Measurements from ENCODE around the gene TMTC1. TPM values are rescaled to one million over a fixed set of nuclear protein-coding genes. Genes with fewer than 3 reads are reported as not detected.

Gene TMTC1
- polyA plus RNA-seq, 1 of the 3 experiments (the other 2 are of a cell fraction): 0.13 TPM

DNA sequence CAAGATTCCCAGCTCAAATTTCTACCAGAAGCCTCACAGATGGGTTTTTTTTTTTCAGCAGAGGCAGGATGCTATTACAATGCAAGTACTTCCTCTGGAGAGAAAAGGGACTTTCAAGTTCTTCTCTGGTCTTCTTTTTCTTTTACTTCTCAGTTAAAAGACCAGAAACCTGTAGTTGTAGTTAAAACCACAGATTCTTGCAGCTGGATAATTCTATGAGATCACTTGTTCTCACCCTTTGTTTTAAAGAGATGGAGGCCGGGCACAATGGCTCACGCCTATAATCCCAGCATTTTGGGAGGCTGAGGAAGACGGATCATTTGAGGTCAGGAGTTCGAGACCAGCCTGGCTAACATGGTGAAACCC, 238.7 kb downstream of the TMTC1 start:
- Histone ChIP-seq H3K4me2 (no peak overlapping the region), H2AFZ (ENCODE audit: low read depth) (no peak overlapping the region), H3K27ac (ENCODE audit: low read depth in 2 of 2, low read length in 1 of 2) (no peak overlapping the region), H3K36me3 (replicated peaks in 1 of 2; ENCODE audit: control insufficient read depth in 1 of 2, insufficient read depth in 2 of 2, low read length in 1 of 2) (no peaks in the 10 kb centered on the region), H3K4me3 (ENCODE audit: low read depth in 2 of 2, low read length in 1 of 2) (no peak overlapping the region), H4K20me1 (ENCODE audit: insufficient read depth) (no peaks in the 10 kb centered on the region), H3K79me2 (ENCODE audit: insufficient read depth) (no peaks in the 10 kb centered on the region), H3K9ac (no peak overlapping the region), H3K9me3 (no peaks in the 10 kb centered on the region), H3F3A (replicated peaks; ENCODE audit: insufficient read depth) (no peaks in the 10 kb centered on the region), H3K27me3 (ENCODE audit: insufficient read depth) (no peaks in the 10 kb centered on the region), H3K9me2 (no peaks in the 10 kb centered on the region), H3K4me1 (ENCODE audit: control insufficient read depth in 1 of 2, insufficient read depth in 2 of 2, low read depth in 1 of 2, low read length in 1 of 2) (no peaks in the 10 kb centered on the region)
- TF ChIP-seq FOXM1 (IDR thresholded peaks at IDR 0.05; ENCODE audit: low read depth) (no peak), ELF1 (IDR thresholded peaks at IDR 0.05) (no peak), RAD21 (IDR thresholded peaks at IDR 0.05; ENCODE audit: low read length) (no peak)
- DNase-seq: no peak
- WGBS (ENCODE audit: low lambda C conversion rate): 62% methylated on average over 4 of the region's 4 CpGs
- ChIA-PET CTCF (interaction anchor here (1.0 kb wide), 1 partner anchor 25 kb away, joined by 3 read pairs; no protein-coding TSS in a partner anchor), POLR2A (no interaction called here)

DNA sequence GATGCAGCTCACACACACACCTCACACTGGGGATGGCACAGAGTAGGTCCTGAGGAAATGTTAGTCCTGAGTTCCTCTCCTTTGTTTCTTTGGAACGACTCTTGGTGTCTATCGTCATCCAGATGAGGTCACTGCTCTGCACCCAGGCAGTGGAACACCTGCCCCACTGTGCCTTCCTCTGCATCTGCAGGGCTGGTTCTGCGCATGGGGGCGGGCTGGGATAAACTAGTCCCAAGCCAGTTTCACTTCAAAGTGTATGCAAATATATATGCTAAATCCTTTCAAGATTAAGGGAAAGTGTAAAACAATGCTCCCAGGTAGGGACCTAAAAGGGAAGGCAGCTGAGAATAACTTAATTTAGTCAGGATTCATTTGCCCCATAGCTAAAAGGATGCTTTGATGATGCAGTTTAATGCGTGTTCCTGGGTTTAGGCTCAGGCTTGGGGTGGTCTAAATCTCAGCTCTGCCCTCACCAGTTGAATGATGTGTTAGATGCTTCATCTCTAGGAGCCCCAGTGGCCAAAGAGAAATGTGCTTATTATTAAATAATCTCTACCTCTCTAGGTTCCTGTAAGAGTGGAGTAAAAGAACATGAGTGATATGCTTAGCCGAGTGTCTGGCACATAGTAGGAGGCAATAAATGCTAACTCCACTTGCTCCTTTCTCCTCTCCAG, 239.2 kb downstream of the TMTC1 start:
- POLR2A ChIA-PET: no interaction called here
- H4K20me1 ChIP-seq (ENCODE audit: insufficient read depth): no peaks in the 10 kb centered on the region
- no peaks in the 10 kb centered on the region for H3K9me3 ChIP-seq
- no peak overlapping the region for H3K9ac ChIP-seq
- no peak overlapping the region for H3K4me2 ChIP-seq
- DNase-seq: no peak
- CTCF ChIA-PET: interaction anchor here (1.0 kb wide), 1 partner anchor 25 kb away, joined by 3 read pairs; no protein-coding TSS in a partner anchor
- TF ChIP-seq, protein P1, sequence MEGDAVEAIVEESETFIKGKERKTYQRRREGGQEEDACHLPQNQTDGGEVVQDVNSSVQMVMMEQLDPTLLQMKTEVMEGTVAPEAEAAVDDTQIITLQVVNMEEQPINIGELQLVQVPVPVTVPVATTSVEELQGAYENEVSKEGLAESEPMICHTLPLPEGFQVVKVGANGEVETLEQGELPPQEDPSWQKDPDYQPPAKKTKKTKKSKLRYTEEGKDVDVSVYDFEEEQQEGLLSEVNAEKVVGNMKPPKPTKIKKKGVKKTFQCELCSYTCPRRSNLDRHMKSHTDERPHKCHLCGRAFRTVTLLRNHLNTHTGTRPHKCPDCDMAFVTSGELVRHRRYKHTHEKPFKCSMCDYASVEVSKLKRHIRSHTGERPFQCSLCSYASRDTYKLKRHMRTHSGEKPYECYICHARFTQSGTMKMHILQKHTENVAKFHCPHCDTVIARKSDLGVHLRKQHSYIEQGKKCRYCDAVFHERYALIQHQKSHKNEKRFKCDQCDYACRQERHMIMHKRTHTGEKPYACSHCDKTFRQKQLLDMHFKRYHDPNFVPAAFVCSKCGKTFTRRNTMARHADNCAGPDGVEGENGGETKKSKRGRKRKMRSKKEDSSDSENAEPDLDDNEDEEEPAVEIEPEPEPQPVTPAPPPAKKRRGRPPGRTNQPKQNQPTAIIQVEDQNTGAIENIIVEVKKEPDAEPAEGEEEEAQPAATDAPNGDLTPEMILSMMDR (IDR thresholded peaks at IDR 0.05): no peak
- TF ChIP-seq, protein P2, sequence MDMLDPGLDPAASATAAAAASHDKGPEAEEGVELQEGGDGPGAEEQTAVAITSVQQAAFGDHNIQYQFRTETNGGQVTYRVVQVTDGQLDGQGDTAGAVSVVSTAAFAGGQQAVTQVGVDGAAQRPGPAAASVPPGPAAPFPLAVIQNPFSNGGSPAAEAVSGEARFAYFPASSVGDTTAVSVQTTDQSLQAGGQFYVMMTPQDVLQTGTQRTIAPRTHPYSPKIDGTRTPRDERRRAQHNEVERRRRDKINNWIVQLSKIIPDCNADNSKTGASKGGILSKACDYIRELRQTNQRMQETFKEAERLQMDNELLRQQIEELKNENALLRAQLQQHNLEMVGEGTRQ (IDR thresholded peaks at IDR 0.05; ENCODE audit: borderline replicate concordance, low read depth, low read length): no peak
- TF ChIP-seq, protein P3, sequence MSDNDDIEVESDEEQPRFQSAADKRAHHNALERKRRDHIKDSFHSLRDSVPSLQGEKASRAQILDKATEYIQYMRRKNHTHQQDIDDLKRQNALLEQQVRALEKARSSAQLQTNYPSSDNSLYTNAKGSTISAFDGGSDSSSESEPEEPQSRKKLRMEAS (IDR thresholded peaks at IDR 0.05; ENCODE audit: low read depth): no peak
- TF ChIP-seq, protein P4, sequence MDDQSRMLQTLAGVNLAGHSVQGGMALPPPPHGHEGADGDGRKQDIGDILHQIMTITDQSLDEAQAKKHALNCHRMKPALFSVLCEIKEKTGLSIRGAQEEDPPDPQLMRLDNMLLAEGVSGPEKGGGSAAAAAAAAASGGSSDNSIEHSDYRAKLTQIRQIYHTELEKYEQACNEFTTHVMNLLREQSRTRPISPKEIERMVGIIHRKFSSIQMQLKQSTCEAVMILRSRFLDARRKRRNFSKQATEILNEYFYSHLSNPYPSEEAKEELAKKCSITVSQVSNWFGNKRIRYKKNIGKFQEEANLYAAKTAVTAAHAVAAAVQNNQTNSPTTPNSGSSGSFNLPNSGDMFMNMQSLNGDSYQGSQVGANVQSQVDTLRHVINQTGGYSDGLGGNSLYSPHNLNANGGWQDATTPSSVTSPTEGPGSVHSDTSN (IDR thresholded peaks at IDR 0.05): no peak
- no peak for TF ChIP-seq TCF12 (IDR thresholded peaks at IDR 0.05)
- TF ChIP-seq, protein P5, sequence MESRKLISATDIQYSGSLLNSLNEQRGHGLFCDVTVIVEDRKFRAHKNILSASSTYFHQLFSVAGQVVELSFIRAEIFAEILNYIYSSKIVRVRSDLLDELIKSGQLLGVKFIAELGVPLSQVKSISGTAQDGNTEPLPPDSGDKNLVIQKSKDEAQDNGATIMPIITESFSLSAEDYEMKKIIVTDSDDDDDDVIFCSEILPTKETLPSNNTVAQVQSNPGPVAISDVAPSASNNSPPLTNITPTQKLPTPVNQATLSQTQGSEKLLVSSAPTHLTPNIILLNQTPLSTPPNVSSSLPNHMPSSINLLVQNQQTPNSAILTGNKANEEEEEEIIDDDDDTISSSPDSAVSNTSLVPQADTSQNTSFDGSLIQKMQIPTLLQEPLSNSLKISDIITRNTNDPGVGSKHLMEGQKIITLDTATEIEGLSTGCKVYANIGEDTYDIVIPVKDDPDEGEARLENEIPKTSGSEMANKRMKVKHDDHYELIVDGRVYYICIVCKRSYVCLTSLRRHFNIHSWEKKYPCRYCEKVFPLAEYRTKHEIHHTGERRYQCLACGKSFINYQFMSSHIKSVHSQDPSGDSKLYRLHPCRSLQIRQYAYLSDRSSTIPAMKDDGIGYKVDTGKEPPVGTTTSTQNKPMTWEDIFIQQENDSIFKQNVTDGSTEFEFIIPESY (IDR thresholded peaks at IDR 0.05; ENCODE audit: borderline replicate concordance, low read depth): no peak
- TF ChIP-seq, protein P6, sequence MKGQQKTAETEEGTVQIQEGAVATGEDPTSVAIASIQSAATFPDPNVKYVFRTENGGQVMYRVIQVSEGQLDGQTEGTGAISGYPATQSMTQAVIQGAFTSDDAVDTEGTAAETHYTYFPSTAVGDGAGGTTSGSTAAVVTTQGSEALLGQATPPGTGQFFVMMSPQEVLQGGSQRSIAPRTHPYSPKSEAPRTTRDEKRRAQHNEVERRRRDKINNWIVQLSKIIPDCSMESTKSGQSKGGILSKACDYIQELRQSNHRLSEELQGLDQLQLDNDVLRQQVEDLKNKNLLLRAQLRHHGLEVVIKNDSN (IDR thresholded peaks at IDR 0.05; ENCODE audit: borderline replicate concordance, low read depth): no peak
- TF ChIP-seq, protein P7, sequence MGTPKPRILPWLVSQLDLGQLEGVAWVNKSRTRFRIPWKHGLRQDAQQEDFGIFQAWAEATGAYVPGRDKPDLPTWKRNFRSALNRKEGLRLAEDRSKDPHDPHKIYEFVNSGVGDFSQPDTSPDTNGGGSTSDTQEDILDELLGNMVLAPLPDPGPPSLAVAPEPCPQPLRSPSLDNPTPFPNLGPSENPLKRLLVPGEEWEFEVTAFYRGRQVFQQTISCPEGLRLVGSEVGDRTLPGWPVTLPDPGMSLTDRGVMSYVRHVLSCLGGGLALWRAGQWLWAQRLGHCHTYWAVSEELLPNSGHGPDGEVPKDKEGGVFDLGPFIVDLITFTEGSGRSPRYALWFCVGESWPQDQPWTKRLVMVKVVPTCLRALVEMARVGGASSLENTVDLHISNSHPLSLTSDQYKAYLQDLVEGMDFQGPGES (IDR thresholded peaks at IDR 0.05; ENCODE audit: low read depth, low read length): no peak
- no peaks in the 10 kb centered on the region for H3F3A ChIP-seq (replicated peaks; ENCODE audit: insufficient read depth)
- H3K27me3 ChIP-seq (ENCODE audit: insufficient read depth): no peaks in the 10 kb centered on the region
- H3K9me2 ChIP-seq: no peaks in the 10 kb centered on the region
- H3K4me1 ChIP-seq (ENCODE audit: control insufficient read depth in 1 of 2, insufficient read depth in 2 of 2, low read depth in 1 of 2, low read length in 1 of 2): no peaks in the 10 kb centered on the region
- no peaks in the 10 kb centered on the region for H3K79me2 ChIP-seq (ENCODE audit: insufficient read depth)
- H3K27ac ChIP-seq (ENCODE audit: low read depth in 2 of 2, low read length in 1 of 2): no peak overlapping the region
- H3K36me3 ChIP-seq (replicated peaks in 1 of 2; ENCODE audit: control insufficient read depth in 1 of 2, insufficient read depth in 2 of 2, low read length in 1 of 2): no peaks in the 10 kb centered on the region
- no peak overlapping the region for H3K4me3 ChIP-seq (ENCODE audit: low read depth in 2 of 2, low read length in 1 of 2)
- H2AFZ ChIP-seq (ENCODE audit: low read depth): no peak overlapping the region
- WGBS (ENCODE audit: low lambda C conversion rate): 71% methylated on average over 6 of the region's 6 CpGs
